Measurements from ENCODE around the gene UPK3A.

DNA sequence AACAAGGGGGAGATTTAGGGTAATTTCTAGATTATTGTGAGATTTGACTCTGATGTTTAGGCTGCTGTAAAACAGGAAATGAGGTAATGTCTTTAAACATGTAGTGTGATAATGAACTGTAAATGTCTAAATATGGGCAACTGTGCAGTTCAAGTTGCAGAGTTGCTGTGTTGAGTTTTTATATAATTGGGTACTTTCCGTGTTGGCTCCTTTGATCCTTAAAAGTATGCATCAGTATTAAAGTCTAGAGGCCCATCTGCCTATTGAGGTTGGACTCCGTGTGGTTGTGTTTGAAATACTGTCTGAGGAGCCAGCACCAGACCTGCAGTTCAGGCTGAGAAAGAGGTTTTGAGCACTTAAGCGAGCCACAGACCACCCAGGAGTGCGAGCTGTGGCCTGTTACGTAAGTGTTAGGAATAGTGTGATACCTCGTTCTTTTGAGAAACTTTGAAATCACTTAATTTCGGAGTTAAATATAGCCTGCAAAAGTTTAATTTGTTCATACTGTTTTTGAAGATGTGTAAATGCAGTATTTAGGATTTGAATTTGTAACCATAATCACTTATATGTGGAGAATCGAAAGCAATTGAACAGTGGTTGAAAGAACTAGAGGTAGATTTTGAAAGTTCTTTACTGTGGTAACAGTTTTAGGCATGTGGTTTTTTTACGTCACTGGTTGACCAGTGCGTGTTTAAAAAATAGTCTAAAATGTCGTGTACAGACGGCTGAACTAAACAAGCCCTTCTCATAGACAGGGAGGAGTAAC, 34.0 kb downstream of the UPK3A start:
- TF ChIP-seq, protein P1, sequence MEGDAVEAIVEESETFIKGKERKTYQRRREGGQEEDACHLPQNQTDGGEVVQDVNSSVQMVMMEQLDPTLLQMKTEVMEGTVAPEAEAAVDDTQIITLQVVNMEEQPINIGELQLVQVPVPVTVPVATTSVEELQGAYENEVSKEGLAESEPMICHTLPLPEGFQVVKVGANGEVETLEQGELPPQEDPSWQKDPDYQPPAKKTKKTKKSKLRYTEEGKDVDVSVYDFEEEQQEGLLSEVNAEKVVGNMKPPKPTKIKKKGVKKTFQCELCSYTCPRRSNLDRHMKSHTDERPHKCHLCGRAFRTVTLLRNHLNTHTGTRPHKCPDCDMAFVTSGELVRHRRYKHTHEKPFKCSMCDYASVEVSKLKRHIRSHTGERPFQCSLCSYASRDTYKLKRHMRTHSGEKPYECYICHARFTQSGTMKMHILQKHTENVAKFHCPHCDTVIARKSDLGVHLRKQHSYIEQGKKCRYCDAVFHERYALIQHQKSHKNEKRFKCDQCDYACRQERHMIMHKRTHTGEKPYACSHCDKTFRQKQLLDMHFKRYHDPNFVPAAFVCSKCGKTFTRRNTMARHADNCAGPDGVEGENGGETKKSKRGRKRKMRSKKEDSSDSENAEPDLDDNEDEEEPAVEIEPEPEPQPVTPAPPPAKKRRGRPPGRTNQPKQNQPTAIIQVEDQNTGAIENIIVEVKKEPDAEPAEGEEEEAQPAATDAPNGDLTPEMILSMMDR (IDR thresholded peaks at IDR 0.05): no peak
- TF ChIP-seq MXI1 (IDR thresholded peaks at IDR 0.05; ENCODE audit: low read depth, low read length): no peak
- TF ChIP-seq, protein P2, sequence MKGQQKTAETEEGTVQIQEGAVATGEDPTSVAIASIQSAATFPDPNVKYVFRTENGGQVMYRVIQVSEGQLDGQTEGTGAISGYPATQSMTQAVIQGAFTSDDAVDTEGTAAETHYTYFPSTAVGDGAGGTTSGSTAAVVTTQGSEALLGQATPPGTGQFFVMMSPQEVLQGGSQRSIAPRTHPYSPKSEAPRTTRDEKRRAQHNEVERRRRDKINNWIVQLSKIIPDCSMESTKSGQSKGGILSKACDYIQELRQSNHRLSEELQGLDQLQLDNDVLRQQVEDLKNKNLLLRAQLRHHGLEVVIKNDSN (IDR thresholded peaks at IDR 0.05; ENCODE audit: borderline replicate concordance, low read depth): no peak
- TF ChIP-seq SMC3 (IDR thresholded peaks at IDR 0.05; ENCODE audit: low read depth, low read length): no peak
- no peak for TF ChIP-seq GABPA (IDR thresholded peaks at IDR 0.05; ENCODE audit: low read depth)

Data from SK-N-SH (cell line).